ENCODE measurements around the gene ACBD6. TPM values are rescaled to one million over a fixed set of nuclear protein-coding genes. Genes with fewer than 3 reads are reported as not detected.

ACBD6 gene
- total and polyA plus RNA-seq, 2 experiments from 2014 or later = 36.3 to 45.8 TPM

DNA sequence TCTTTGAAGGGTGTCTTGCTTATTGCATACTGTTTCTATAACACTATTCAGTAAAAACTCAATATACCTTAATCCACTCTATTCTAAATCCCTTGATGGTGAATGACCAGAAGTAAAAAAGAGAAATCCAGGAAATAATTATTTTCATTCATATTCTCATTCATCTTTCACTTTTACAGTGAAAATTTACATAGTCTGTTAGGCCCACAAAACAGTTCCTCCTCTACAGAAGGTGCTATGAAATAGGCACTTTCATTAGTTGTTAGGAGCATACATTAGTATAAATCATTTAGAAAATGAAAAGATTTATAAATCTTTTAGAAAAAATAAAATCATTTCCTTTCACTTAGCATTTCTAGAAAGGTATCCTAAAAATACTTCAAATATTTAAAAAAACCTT is 157.2 kb downstream of the ACBD6 start:
- Histone ChIP-seq H3K27ac (no peak overlapping the region), H3K79me2 (peaks cover 2% of the 10 kb centered on the region), H2AFZ (no peak overlapping the region), H4K20me1 (ENCODE audit: insufficient read depth, poor library complexity, severe bottlenecking) (no peaks in the 10 kb centered on the region), H3K36me3 (replicated peaks; ENCODE audit: insufficient read depth, low read depth) (no peaks in the 10 kb centered on the region), H3K9me2 (replicated peaks; ENCODE audit: insufficient read depth) (no peaks in the 10 kb centered on the region), H3K4me2 (no peak overlapping the region), H3K9me3 (ENCODE audit: low read depth) (no peaks in the 10 kb centered on the region), H3K4me3 (no peak overlapping the region), H3K27me3 (no peaks in the 10 kb centered on the region), H3K4me1 (ENCODE audit: insufficient read depth) (no peaks in the 10 kb centered on the region)
- no peak for DNase-seq (ENCODE audit: low spot score)
- TF ChIP-seq, protein P1, sequence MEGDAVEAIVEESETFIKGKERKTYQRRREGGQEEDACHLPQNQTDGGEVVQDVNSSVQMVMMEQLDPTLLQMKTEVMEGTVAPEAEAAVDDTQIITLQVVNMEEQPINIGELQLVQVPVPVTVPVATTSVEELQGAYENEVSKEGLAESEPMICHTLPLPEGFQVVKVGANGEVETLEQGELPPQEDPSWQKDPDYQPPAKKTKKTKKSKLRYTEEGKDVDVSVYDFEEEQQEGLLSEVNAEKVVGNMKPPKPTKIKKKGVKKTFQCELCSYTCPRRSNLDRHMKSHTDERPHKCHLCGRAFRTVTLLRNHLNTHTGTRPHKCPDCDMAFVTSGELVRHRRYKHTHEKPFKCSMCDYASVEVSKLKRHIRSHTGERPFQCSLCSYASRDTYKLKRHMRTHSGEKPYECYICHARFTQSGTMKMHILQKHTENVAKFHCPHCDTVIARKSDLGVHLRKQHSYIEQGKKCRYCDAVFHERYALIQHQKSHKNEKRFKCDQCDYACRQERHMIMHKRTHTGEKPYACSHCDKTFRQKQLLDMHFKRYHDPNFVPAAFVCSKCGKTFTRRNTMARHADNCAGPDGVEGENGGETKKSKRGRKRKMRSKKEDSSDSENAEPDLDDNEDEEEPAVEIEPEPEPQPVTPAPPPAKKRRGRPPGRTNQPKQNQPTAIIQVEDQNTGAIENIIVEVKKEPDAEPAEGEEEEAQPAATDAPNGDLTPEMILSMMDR (IDR thresholded peaks at IDR 0.05; ENCODE audit: poor library complexity) = no peak
- TF ChIP-seq EZH2 (IDR thresholded peaks at IDR 0.05; ENCODE audit: borderline replicate concordance) = no peak
- no peak for TF ChIP-seq EZH2phosphoT487 (IDR thresholded peaks at IDR 0.05; ENCODE audit: low read depth, severe bottlenecking, unreplicated experiment)

DNA sequence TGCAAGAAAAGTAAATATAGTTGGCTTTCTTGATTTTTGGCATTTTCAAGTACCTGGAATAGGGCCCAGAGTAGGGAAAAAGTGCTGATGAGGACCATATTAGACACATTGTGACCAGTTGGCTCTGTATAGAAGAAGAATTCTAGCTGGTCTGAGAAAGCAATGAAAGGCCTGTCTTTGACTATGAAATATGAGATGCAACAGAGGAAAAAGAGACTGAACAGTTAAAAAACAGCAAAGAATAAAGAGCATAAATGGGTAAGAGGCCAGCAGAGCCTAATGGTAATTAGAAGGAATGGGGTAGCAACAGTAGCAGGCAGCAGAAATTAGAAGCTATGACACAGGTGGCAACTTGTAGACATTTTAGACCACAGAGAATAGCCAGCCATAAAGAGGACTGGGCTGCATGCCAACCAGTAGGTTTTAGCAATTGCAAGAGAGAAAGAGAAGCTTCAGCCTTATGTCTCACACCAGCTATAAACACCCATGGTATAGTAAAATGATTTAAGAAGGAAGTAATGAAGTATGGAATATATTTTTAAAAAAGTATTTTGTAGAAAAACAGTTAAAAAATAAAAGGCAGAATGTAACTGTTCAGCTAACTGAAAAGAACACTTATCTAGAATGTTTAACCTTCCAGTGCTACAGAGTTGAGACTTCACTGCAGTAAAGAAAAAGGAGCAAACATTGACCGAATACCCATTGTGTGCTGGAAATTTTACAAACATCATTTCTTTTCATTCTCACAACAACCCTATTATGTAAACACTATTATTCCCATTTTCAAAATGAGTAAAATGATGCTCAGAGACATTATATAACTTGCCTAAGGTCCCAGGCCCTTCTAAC is 158.2 kb downstream of the ACBD6 start:
- WGBS (ENCODE audit: low lambda C conversion rate, missing lambda C conversion rate) = 100% methylated on average over 1 of the region's 1 CpG
- Histone ChIP-seq H3K4me2 (no peak overlapping the region), H3K9me3 (ENCODE audit: low read depth) (no peaks in the 10 kb centered on the region), H3K36me3 (replicated peaks; ENCODE audit: insufficient read depth, low read depth) (no peaks in the 10 kb centered on the region), H3K9me2 (replicated peaks; ENCODE audit: insufficient read depth) (no peaks in the 10 kb centered on the region), H4K20me1 (ENCODE audit: insufficient read depth, poor library complexity, severe bottlenecking) (no peaks in the 10 kb centered on the region), H2AFZ (no peak overlapping the region), H3K27ac (no peak overlapping the region), H3K4me1 (ENCODE audit: insufficient read depth) (no peaks in the 10 kb centered on the region), H3K4me3 (no peak overlapping the region), H3K27me3 (no peaks in the 10 kb centered on the region), H3K79me2 (peaks cover 2% of the 10 kb centered on the region)
- DNase-seq (ENCODE audit: low spot score) = peak; percentile 9
- TF ChIP-seq, protein P1 (IDR thresholded peaks at IDR 0.05; ENCODE audit: poor library complexity) = no peak
- no peak for TF ChIP-seq EZH2 (IDR thresholded peaks at IDR 0.05; ENCODE audit: borderline replicate concordance)
- no peak for TF ChIP-seq EZH2phosphoT487 (IDR thresholded peaks at IDR 0.05; ENCODE audit: low read depth, severe bottlenecking, unreplicated experiment)

DNA sequence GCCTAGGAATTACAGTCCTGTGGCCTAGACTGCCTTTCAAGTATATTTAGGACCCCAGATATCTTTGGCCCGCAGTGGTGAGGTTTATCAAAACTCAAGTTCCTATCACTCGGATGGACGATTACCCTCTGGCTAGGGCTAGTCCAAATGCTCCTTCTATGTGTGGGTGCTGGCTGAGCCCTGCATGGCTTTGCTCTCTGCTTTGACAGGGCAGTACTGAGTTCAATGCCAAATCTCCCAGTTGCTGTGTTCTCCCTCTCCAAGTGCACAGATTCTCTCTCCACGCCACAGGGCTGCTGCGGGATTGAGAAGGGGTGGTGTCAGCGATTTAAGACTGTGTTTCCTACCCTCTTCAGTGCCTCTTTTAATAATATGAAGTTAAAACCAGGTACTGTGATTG is 175.3 kb downstream of the ACBD6 start:
- no peak for DNase-seq (ENCODE audit: low spot score)
- no peak overlapping the region for H3K4me2 ChIP-seq
- H3K27me3 ChIP-seq = no peaks in the 10 kb centered on the region
- WGBS (ENCODE audit: low lambda C conversion rate, missing lambda C conversion rate) = 96% methylated on average over 6 of the region's 6 CpGs
- H3K9me2 ChIP-seq (replicated peaks; ENCODE audit: insufficient read depth) = no peaks in the 10 kb centered on the region
- peaks cover 11% of the 10 kb centered on the region for H3K79me2 ChIP-seq
- H2AFZ ChIP-seq = no peak overlapping the region
- H3K27ac ChIP-seq = no peak overlapping the region
- peaks cover 7% of the 10 kb centered on the region for H3K9me3 ChIP-seq (ENCODE audit: low read depth)
- no peaks in the 10 kb centered on the region for H3K36me3 ChIP-seq (replicated peaks; ENCODE audit: insufficient read depth, low read depth)
- H3K4me3 ChIP-seq = no peak overlapping the region
- TF ChIP-seq EZH2 (IDR thresholded peaks at IDR 0.05; ENCODE audit: borderline replicate concordance) (no peak), EZH2phosphoT487 (IDR thresholded peaks at IDR 0.05; ENCODE audit: low read depth, severe bottlenecking, unreplicated experiment) (no peak)
- TF ChIP-seq, protein P1 (IDR thresholded peaks at IDR 0.05; ENCODE audit: poor library complexity) = no peak
- H4K20me1 ChIP-seq (ENCODE audit: insufficient read depth, poor library complexity, severe bottlenecking) = peaks cover 3% of the 10 kb centered on the region
- H3K4me1 ChIP-seq (ENCODE audit: insufficient read depth) = no peaks in the 10 kb centered on the region

All from hepatocyte (in vitro differentiated cells).